Mesothelial cell of epicardium (in vitro differentiated cells): ENCODE data around the gene MYO18A. TPM values are rescaled to one million over a fixed set of nuclear protein-coding genes. Genes with fewer than 3 reads are reported as not detected.

Experiments used
- DNase-seq, 2 experiments: peaks; one replicate each; pipeline ENCODE4 v3.0.0; 2021; ENCODE audit warnings: low spot score in 2 of 2; ENCODE audit not compliant: unreplicated experiment in 2 of 2
- H3K27ac Mint-ChIP-seq: 2 replicates; pipeline ENCODE4 v1.8.0; 2021; ENCODE audit warnings: mixed read lengths
- H3K27me3 Mint-ChIP-seq: 2 replicates; pipeline ENCODE4 v1.8.0; 2021; ENCODE audit warnings: low read depth, mixed read lengths
- H3K36me3 Mint-ChIP-seq: 2 replicates; pipeline ENCODE4 v1.8.0; 2021; ENCODE audit warnings: mixed read lengths
- H3K4me1 Mint-ChIP-seq: 2 replicates; pipeline ENCODE4 v1.8.0; 2021; ENCODE audit warnings: mixed read lengths
- H3K4me3 Mint-ChIP-seq: 2 replicates; pipeline ENCODE4 v1.8.0; 2021; ENCODE audit warnings: mild to moderate bottlenecking, moderate library complexity, mixed read lengths
- H3K9me3 Mint-ChIP-seq: 2 replicates; pipeline ENCODE4 v1.8.0; 2021; ENCODE audit warnings: mixed read lengths
- CTCF ChIP-seq: fragments of 200-600 bp; sonication (generic); IDR thresholded peaks from one replicate; pipeline ENCODE4 v1.5.0; 2021; ENCODE audit warnings: antibody characterized with exemption; ENCODE audit not compliant: unreplicated experiment
- total RNA-seq: library from RNA; stranded (reverse); gene quantifications from 3 replicates; pipeline ENCODE4 v1.2.1, GENCODE V29; 2021

Gene MYO18A
- total RNA-seq, 1 donor from 2014 or later: 58.4 TPM

DNA sequence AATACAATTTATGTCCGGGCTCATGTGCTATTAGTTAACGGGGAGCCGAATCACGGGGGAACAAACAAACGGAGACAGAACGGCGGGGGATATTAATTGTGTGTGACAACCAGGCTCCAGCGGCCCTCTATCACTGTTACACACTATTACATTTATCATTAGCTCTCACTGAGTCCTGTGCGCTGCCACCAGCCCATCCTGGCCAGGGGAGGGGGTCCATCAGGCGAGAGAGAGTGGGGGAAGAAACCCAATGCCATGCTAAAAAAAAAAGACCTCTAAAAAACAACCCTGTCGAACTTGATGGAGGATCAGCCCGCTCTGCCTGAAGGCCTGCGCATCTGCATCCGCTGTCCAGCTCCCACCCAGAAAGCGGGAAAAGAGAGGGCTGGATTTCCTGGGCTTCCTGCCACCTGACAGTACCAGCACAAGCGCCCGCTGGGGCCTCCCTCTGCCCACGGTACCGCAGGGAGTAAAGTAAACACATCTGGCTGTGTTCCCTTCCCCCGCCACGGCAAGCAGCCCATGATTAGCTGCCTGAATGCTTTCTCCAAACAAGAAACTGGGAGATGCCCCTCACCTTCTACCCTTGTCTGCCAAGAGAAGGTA, 95.6 kb downstream of the MYO18A start:
- H3K27me3 Mint-ChIP-seq: no peaks in the 10 kb centered on the region
- no peak for DNase-seq
- peaks cover 40% of the 10 kb centered on the region for H3K36me3 Mint-ChIP-seq
- no peaks in the 10 kb centered on the region for H3K9me3 Mint-ChIP-seq
- H3K4me1 Mint-ChIP-seq: peaks cover 11% of the 10 kb centered on the region
- TF ChIP-seq CTCF: no peak
- H3K27ac Mint-ChIP-seq: peak overlapping the region; percentile 56
- no peak overlapping the region for H3K4me3 Mint-ChIP-seq

DNA sequence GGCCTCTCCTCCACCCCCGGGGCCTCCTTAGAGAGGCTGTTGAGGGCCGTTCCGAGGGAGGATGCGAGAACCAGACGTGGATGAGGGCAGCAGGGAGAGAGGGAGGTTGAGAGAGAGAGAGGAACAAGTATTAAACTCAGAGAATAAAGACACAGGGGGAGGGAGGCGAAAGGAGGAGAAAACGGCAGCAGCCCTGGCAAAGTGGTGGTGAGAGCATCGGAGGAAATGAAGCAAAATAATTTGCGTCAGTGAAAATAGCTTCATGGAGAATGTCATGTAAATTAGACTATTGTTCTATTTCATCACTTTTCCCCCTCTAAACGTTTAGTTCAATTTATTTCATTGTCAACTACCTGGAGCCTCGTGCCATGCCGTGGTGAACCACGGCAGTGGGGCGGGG, 99.2 kb downstream of the MYO18A start:
- Mint-ChIP-seq H3K27ac (no peak overlapping the region), H3K4me1 (peaks cover 15% of the 10 kb centered on the region), H3K36me3 (peaks cover 18% of the 10 kb centered on the region), H3K9me3 (no peaks in the 10 kb centered on the region), H3K4me3 (no peak overlapping the region), H3K27me3 (no peaks in the 10 kb centered on the region)
- no peak for DNase-seq
- no peak for TF ChIP-seq CTCF

- H3K4me1 Mint-ChIP-seq: peaks cover 15% of the 10 kb centered on the region
Observed at GRCh38 chr17:29080323-29080722, 99.9 kb downstream of the MYO18A start.

GRCh38 chr17:29079887-29080286, 100.3 kb downstream of the MYO18A start:
- H3K27ac Mint-ChIP-seq: no peak overlapping the region
- H3K27me3 Mint-ChIP-seq: no peaks in the 10 kb centered on the region
- H3K36me3 Mint-ChIP-seq: peaks cover 16% of the 10 kb centered on the region
- no peak for DNase-seq
- no peak overlapping the region for H3K4me3 Mint-ChIP-seq
- no peaks in the 10 kb centered on the region for H3K9me3 Mint-ChIP-seq
- H3K4me1 Mint-ChIP-seq: peaks cover 13% of the 10 kb centered on the region
- TF ChIP-seq CTCF: no peak

More at GRCh38 chr17:29080323-29080722, 99.9 kb downstream of the MYO18A start:
- DNase-seq: no peak
- H3K27ac Mint-ChIP-seq: no peak overlapping the region
- H3K9me3 Mint-ChIP-seq: no peaks in the 10 kb centered on the region
- TF ChIP-seq CTCF: no peak
- peaks cover 16% of the 10 kb centered on the region for H3K36me3 Mint-ChIP-seq
- no peaks in the 10 kb centered on the region for H3K27me3 Mint-ChIP-seq
- H3K4me3 Mint-ChIP-seq: no peak overlapping the region

DNA sequence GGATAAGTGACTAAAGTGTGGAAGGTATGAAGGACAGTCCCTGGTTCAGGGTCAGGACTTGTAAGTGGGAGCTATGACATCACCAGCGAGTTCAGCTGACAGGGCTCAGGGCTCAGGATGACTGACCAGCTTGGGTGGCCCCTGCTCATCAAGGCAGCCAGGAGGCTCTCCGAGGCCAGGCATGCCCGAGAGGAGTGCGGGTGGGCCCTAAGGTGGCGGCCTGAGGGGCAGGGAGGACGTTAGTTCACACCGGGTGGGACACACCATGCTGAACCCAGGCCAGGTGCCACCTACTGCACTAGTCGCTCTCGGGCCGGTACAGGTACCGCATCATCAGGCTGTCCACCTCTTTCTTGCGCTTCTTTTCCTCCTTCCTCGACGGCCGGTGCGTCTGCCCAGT, 100.8 kb downstream of the MYO18A start:
- Mint-ChIP-seq H3K9me3 (no peaks in the 10 kb centered on the region), H3K4me1 (peaks cover 8% of the 10 kb centered on the region), H3K36me3 (peaks cover 16% of the 10 kb centered on the region), H3K4me3 (no peak overlapping the region), H3K27ac (no peak overlapping the region), H3K27me3 (no peaks in the 10 kb centered on the region)
- DNase-seq: no peak
- no peak for TF ChIP-seq CTCF
